ENCODE results near the gene TJAP1.
A peak's percentile ranks its signal among the peaks of the same experiment; 100 is the strongest.

The TJAP1 gene

DNA sequence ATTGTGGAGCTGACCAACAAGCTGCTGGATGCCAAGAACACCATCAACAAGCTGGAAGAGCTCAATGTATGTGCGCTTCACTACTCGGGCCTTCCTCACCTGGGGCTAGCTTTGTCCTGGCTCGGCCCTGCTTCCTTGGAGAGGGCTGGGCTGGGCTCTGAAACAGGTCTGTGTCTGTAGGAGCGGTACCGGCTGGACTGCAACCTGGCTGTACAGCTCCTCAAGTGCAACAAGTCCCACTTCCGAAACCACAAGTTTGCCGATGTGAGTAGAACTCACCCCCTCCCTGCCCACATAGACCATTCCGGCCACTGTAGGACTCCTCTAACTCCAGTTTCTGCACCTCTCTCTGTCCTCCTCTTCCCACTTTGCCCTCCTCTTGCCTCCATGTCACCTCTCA, 26.1 kb downstream of the TJAP1 start:
- no peak overlapping the region for H3K4me3 ChIP-seq (ENCODE audit: low read depth, low read length)

DNA sequence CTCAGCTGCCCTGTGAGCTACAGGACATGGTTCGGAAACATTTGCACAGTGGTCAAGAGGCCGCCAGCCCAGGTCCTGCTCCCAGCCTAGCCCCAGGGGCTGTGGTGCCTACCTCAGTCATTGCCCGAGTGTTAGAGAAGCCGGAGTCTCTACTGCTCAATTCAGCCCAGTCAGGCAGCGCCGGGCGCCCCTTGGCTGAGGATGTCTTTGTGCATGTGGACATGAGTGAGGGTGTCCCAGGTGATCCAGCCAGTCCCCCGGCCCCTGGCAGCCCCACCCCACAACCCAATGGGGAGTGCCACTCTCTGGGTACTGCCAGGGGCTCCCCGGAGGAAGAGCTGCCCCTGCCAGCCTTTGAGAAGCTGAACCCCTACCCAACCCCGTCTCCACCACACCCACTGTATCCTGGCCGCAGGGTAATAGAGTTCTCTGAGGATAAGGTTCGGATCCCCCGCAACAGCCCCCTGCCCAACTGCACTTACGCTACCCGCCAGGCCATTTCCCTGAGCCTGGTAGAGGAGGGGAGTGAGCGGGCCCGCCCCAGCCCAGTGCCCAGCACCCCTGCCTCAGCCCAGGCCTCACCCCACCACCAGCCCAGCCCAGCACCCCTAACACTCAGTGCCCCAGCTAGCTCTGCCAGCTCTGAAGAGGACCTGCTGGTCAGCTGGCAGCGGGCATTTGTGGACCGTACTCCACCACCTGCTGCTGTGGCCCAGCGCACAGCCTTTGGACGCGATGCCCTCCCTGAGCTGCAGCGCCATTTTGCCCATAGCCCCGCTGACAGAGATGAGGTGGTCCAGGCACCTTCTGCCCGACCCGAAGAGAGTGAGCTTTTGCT, 27.6 kb downstream of the TJAP1 start:
- H3K4me3 ChIP-seq (ENCODE audit: low read depth, low read length), result no peak overlapping the region

DNA sequence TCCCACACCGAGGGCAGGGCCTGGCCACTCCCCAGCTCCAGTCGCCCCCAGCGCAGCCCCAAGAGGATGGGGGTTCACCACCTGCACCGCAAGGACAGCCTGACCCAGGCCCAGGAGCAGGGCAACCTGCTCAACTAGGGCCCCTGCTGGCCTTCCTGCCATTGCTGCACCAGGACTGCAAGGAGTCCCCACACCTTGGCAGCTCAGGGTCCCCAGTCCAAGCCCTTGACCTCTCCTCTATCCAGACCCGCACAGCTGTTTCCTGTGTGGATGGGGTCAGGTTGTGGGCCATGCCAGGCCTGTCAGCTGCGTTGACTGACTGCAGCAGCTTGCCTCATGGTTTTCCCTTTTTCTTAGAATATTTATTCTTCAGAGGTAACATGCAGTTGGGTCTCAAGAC, 28.3 kb downstream of the TJAP1 start:
- no peak overlapping the region for H3K4me3 ChIP-seq (ENCODE audit: low read depth, low read length)

DNA sequence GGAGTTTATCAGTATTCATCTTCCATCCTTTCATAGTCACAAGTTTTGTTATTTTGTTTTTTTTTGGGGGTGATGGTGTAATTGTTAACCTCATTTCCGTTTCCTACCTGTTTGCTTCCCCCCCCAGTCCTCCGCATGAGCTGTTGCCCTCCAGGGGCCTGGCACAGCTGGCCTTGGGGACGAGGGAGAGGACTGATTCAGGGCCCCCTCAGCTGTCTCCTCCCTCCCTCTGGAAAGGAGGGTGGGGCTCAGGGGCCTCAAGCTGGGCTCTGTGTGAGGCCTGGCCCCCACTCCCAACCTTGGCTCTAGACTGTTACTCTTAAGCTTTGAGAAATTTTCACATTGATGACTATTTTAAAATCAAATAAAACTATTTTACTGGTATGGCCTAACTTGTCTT, 28.8 kb downstream of the TJAP1 start:
- H3K4me3 ChIP-seq (ENCODE audit: low read depth, low read length), result no peak overlapping the region

DNA sequence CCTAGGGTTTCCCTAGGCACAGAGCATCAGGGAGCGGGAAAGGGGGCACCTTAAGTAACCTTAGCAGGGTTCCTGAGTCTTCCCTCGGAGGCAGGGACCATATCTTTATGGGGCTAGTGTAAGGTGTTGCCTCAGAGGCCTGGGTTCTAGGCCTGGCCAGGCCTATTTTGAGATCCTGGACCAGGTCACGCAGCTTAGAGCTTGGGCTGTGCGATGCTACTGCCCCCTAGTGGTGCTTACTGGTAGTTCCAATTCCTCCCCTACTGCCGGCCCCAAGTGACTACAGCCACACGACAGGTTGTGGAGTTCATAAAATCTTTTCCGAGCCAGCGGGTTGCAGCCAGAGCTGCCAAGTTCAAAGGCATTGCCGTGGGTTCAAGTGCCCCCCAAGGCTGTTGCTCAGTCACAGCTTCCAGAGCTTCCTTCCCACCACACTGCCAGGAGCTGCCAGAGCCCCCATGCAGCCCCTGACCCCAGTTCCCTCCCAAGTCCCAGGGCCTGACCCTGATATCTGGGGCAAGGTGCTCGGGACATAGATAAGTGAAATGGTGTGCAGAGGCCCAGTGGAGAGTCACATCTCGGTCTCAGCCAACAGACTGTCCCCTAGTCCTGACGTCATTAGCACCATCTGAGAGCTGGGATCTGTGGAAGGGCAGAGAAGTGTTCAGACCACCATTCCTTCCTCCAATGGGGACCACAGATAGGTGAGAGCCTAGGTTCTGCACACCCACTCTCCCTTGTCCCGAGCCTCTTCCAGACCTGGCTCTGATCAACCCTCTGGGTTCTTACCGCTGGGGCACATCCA, 29.5 kb downstream of the TJAP1 start:
- no peak overlapping the region for H3K4me3 ChIP-seq (ENCODE audit: low read depth, low read length)

DNA sequence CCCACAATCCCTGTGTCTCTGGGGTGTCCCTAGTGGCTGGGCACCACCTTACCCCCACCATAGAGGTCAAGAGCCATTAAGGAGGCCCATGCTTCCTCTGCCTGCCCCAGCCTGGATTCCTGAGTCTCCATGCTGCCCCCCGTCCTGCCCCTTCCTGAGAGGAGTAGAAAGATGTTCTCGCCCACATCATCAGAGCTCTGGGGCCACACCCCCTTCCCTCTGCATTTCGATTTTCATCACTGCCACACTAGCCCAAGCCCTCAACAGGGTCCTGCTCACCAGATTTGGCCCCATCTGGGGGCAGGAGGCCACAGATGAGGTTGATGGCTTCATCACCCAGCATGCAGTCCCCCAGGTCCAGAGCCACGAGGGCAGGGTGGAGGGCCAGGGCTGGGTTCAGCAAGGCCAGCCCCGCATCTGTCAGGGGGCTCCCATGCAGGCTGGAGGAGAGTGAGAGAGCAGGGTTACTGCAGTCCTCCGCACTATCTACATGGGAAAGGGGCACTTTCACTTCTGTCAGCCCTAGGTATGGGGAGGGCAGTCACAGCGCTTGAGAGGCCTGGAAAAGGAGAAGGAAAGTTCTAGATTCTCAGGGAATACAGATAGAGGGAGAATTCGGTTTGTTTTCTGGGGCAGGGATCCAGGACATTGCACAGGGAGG, 31.2 kb downstream of the TJAP1 start:
- no peak overlapping the region for H3K4me3 ChIP-seq (ENCODE audit: low read depth, low read length)

DNA sequence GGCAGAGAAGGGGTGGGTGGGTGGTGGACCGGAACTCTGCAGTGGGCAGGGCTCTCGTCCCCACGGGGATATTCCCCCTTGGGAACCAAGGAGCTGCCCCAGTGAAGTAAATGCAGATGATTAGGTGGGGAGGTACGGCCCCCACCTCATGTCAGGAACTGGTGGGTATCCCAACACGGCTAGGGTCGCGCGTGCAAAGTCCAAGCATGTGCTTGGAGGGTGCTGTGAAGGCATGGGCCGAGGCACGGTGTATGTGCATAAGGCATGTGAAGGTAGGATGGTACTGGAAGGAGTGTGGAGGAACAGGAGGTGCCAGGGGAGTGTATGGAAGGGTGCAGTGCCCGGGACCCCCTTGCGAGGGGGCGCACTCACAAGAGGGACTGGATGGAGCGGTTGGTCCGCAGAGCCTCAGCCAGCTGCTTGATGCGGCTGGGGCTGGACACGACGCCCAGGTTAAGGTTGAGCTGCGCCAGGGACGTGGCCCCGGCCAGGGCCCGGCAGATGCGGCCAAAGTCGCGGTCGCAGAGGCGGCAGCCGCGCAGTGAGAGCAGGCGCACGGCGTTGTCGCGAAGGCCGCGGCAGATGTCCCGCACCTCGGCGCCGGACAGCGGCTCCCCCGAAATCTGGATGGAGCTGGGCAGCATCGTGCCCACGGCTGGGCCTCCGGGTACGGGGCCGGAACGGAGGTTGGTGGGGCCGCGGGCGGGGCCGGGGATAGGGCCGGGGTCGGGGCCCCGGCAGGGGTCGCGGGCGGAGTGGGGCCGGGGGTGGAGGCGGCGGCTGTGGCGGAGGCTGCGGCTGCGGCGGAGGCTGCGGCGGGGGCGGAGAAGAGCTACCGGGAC, 32.0 kb downstream of the TJAP1 start:
- H3K4me3 ChIP-seq (ENCODE audit: low read depth, low read length), result peak overlapping the region; percentile 39

DNA sequence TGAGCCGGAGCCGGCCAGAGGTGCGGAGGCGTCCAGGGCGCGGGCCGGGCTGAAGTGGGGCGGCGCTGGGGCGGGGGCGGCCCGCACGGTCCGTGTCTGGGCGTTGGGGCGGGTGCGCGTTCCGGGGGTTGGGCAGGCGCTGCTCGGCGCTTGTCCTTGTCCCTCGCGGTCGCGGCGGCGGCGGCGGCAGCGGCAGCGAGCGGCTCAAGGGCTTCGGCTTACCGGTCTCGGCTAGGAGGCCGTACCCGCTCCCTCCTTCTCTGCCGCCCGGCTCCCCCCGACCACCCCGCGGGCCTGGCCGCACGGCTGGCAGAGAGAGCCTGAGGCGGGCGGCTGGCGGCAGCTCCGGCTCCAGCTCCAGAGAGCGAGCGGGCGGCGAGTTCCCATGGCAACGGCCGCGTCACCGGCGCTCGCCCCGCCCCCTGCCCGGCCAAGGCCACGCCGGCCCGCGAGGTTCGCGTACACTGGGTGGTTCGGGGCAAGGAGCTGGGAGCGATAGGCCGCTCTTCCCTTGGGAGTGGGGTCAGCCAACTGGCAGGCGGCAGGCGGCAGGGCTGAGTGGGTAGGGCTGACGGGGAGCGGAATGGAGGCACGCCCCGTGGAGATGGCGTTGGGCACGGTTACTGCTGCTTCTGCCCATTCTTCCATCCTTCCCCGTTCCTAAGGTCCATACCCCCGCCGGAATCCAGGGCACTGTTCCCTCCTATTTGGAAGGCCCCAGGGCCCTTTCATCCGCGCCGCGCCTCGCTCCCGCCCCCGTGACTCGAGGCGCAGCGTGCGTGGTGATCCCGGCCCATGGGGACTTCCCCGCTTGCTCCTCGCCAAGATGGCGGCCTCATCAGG, 32.8 kb downstream of the TJAP1 start, which contains the start of gene LRRC73:
Gene LRRC73 (minus strand): TSS at position 363 of the 843 bp plus-strand sequence. CDS start 561 bp downstream, outside the sequence.
- peak within 1 kb of the TSS; percentile 64 for H3K4me3 ChIP-seq (ENCODE audit: low read depth, low read length)

DNA sequence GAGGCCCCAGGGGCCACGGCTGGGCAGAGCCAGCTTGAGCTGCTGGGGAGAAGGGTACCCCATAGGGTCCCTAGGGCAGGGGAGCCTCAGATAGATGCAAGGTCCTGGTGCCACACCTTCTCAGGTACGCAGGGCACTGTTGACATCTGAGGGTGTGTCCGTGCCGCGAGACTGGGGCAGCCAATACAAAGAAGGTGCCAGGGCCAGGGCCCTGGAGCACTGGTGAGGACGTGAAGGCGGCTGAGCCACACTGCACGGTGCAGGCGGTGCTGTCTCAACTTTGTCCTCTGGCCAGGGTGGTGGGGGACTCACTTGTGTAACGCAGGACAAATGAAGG, 33.4 kb downstream of the TJAP1 start:
- peak overlapping the region; percentile 64 for H3K4me3 ChIP-seq (ENCODE audit: low read depth, low read length)

DNA sequence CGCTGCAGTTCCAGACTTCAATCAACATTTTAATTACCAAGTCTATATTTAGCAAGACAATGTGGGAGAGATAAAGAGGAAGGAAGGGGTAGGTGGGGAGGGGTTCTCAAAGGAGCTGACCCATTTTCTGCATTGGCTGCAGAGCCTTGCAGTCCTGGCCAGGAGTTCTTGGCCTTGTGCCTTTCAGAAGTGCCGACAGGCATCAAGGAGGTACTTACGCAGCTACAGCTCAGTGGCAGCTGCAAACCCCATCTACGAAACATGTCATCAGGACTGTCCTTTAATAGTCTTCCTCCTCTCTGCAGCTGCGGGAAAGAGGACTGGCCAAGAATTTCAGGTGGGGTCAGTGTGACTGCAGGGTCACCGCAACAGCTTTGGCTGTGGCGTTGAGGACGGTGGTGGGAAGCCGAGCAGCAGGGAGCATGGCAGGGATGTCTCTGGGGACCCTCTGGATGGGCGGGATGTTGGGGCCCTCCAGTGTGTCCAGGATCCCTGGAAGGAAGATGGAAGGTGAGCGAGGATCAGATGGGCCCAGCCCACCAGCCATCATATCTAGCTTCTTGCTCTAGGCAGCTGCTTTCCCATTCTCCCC, 34.5 kb downstream of the TJAP1 start:
- no peak overlapping the region for H3K4me3 ChIP-seq (ENCODE audit: low read depth, low read length)

DNA sequence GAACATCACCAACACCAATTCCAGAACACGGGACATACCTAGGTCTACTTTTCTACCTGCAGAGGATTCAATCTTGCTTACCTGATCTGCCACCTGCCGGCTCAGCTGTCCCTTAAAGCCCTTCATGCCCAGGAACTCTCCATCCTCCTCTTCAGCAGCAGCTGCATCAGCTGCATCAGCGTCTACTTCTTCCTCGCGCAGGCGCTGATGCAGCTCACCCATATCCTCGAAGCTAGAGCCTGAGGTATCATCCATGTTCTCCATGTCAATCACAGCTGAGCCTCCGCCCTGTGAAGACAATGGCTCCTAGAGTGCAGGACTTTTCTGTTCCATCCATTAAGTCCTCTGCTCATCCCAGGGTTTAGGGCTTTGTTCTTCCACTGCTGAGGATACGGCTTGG, 38.4 kb downstream of the TJAP1 start:
- H3K4me3 ChIP-seq (ENCODE audit: low read depth, low read length), result peak overlapping the region; percentile 99

DNA sequence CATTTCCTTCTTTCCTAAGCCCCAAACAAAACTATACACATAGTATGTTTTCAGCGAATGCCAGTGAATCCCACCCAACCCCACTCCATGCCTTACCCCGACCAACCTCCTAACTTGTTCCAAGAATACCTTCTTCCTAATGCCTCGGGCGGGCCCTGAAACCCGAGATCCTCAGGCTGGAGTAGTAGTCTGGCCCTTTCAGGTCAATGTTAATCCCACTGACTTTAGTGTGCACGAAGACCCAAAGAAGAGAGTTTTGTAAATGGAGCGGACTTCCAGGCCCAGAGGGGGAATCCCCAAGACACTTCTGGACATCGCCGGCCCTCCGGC, 39.0 kb downstream of the TJAP1 start:
- H3K4me3 ChIP-seq (ENCODE audit: low read depth, low read length), result peak overlapping the region; percentile 99

DNA sequence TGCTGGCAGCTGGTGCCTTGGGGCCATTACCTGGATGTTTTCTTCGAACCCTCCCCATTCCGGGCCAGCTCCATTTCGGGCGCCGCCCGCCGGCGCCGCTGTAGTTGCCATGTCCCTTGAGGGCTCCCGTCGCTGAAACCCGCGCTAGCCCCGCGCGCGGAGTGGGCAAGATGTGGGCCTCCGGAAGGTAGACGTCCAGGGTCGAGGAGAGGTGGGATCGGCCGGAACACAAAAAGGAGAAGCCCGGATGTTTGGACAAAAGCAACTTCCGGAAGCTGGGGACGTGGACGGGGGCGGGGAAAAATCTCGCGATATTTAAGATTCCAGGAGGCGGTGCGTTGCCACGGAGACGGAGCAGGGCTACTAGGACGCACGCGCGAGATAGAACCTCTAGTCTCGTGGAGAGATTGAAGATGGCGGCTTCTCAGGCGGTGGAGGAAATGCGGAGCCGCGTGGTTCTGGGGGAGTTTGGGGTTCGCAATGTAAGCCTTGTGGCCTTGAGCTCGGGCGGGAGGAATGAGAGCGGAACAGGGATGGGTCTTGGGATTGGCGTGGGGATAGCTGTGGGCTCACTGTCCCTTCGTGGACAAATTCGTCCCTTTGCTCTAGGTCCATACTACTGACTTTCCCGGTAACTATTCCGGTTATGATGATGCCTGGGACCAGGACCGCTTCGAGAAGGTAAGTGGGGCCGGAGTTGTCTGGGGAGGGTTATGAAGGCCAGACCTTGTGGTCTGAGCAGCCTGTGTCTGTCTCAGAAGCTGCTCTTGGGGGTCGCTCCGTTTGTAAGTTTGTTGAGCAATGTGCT, 39.5 kb downstream of the TJAP1 start, which contains the start of the genes POLR1C and YIPF3:
Gene POLR1C (plus strand): TSS at position 393 of the 808 bp plus-strand sequence. CDS start 21 bp downstream, at position 414.
Gene YIPF3 (minus strand): TSS at position 230 of the 808 bp plus-strand sequence. CDS start 119 bp downstream, at position 111.
- peak within 1 kb of the TSS; percentile 99 for H3K4me3 ChIP-seq (ENCODE audit: low read depth, low read length)

DNA sequence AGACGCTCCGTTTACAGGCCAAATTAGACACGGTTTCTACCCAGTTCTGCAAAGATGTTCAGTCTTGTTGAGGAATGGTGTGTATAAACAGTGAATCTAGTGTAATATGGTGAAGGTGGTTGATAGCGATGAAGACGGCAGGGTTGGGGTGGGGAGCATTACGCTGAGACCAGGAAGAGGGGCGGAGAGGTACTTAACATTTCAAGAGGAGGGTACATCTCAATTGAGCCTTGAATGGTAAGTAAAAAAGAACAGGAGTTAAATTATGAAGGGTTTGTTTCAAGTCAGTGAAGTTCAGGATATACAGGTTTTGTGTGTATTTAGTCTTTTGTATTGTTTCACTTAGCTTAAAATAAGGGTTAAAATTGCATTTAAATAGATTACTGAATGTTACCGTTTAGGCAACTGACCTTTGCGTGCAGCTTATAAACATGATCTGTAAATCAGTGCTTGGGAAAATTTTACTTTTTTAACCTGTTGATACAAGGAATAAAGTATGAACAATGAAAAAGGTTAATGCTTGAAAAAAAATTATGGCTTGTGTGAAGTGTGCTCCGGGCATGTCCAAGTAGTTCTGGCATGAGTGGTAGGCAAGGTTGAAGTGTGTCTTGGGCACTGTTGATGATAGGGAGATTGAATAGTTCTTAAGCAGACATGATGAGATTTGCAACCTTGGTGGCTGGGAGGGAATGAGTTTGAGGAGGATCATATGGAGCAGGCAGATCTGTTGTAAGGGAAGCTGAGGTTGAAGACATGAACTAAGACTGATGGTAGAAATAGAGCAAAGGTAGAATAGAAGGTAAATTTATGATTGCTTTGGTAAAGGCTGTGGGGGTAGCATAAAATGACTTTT, 40.4 kb downstream of the TJAP1 start:
- peak overlapping the region; percentile 99 for H3K4me3 ChIP-seq (ENCODE audit: low read depth, low read length)

DNA sequence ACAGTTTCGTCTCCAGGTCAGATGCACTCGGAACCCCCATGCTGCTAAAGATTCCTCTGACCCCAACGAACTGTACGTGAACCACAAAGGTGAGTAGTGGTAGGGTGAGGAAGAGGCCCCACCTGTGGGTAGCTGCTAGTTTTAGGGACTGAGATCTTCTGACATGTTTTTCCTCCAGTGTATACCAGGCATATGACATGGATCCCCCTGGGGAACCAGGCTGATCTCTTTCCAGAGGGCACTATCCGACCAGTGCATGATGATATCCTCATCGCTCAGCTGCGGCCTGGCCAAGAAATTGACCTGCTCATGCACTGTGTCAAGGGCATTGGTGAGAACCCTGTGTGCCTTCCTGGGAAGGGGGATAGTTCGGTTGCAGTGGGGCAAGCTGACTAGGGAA, 42.7 kb downstream of the TJAP1 start:
- no peak overlapping the region for H3K4me3 ChIP-seq (ENCODE audit: low read depth, low read length)

DNA sequence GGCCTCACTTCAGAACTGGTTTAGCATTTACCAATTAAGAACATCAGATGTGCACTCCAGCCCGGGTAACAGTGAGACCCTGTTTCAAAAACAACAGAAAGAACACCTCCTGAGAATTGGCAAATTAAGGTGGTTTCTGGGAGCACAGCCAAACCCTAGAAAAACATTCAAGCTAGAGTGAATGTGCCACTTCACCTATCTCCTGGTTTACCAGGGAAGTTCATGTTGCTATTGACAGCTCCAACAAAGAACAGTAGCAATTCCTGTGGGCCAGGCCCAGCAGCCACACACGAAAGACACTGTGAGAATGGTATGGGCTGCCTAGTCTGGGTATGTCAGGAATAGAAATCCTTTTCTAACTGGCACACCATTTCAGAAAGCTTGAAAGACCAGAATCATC, 44.5 kb downstream of the TJAP1 start:
- H3K4me3 ChIP-seq (ENCODE audit: low read depth, low read length), result no peak overlapping the region

DNA sequence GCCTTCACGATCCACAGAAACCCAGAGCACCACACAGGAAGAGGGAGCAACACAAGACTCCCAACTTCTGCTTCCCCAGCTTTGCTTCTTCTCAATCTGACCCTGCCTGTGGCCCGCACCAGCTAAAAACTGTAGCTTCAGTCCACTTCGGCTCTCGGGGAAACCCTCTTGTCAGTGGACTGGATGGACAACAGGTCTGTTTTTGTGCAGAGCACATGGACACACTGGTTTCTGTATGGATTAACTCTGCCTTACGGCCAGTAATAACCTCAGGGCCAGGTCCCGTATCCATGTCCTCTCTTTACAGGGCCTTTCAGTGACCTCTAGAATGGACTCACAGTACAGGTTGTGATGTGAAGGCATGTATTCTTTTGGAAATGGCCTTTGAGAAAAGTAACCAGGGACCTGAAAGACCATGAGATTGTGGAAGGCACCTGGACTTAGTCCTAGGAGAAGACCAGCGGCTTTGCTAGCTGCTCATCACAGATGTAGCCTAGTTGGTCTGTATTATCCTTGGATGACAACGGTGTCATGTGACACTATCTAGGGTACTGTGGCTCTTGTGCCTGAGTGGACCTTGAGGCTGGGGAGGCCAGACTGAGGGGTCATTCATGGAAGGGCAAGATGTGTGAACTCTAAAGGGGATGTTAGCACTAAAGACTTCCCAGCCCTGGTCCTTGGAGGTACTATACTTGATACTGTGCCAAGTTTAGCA, 45.3 kb downstream of the TJAP1 start:
- H3K4me3 ChIP-seq (ENCODE audit: low read depth, low read length), result no peak overlapping the region
